Stimulated activated CD8-positive, alpha-beta memory T cell treated with anti-CD3 and anti-CD28 coated beads, Interleukin-4, amount 100 ng/mL, for 1 hour (primary cell): ENCODE results near the gene DUOXA2.
A peak's percentile ranks its signal among the peaks of the same experiment; 100 is the strongest.

Source experiments
- DNase-seq, 2 donors: peaks; one replicate each; pipeline ENCODE4 v3.0.0-alpha.2; 2020; ENCODE audit warnings: low read depth in 2 of 2, low spot score in 1 of 2

DUOXA2 gene

GRCh38 chr15:45156744-45157455 lies 42.8 kb downstream of the DUOXA2 start:
- DNase-seq = no peak

GRCh38 chr15:45157974-45158373 lies 43.8 kb downstream of the DUOXA2 start:
- no peak for DNase-seq

GRCh38 chr15:45161666-45162065 lies 47.5 kb downstream of the DUOXA2 start:
- DNase-seq = no peak

GRCh38 chr15:45162771-45163507 lies 48.8 kb downstream of the DUOXA2 start:
- DNase-seq = peak in 1 of 2 donors; percentile 40

GRCh38 chr15:45163508-45163856 lies 49.4 kb downstream of the DUOXA2 start:
- no peak for DNase-seq

- no peak for DNase-seq
These were observed 50.8 kb downstream of the DUOXA2 start for GRCh38 chr15:45164914-45165313.

GRCh38 chr15:45165536-45165935 lies 51.4 kb downstream of the DUOXA2 start:
- DNase-seq = no peak

GRCh38 chr15:45166834-45167630 lies 52.9 kb downstream of the DUOXA2 start:
- peak; percentile 45 to 66 for DNase-seq

GRCh38 chr15:45167631-45168205 lies 53.6 kb downstream of the DUOXA2 start:
- DNase-seq = no peak
